HG03469 (cell line): Measurements from ENCODE around the gene MOCOS.

Experiments
- ATAC-seq: cut with Tn5 transposase; IDR thresholded peaks from one replicate; pipeline ENCODE4 v1.9.1; 2021; ENCODE audit warnings: mild to moderate bottlenecking, moderate library complexity, moderate number of reproducible peaks; ENCODE audit not compliant: unreplicated experiment

The MOCOS gene

DNA sequence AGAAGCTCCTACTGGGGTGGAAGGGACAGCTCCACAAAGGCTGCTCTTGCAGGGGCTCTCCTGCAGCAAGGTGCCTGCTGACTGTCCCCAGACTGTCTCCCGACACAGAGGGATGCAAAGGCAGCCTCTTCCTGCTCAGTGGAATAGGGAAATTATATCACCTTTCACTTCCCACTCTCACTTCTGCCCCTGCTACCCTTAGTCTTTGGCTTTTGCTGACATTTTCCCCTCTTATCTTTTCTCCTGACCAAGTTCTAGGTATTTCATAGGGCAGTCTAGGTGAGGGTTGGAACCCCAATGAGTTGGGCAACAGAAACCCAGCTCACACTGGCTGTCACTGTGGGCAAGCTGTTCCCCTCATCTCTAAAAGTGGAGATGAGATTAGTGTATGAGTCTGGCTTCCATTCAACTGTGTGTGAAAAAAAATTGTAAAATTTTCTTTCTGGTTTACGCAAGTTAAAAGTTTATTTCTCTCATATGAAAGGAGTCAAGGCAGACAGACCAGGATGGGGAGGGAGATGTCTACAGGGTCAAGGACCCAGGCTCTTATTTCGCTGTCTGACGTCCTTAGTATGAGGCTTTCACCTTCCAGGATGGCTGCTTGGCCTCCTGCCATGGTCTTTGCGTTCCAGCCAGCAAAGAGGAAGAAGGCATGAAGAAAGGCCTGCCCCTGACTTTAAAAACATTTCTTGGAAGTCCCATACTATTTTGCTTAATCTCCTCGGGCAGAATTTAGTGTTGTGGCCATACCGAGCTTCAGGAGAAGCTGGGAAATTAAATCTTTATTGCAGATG, 7.5 kb upstream of the MOCOS start:
- no peak for ATAC-seq

DNA sequence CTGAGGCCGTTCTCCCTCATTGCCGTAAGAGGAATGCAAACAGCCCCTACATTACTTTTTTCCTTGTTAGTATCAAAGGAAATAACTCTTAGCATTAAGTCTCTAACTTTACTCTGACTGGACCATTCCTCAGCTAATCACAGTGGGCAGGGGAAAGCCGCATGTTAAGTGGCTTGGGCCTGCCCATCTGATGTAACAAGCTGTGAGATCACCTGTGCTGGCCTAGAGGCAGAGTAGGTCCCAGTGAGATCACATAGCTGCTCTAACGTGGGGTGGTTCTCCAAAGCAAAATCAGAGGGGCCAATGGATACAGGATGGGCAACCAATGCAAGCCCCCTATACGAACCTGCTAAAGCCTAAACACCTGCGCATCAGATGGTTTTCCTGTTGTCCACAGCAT, 5.9 kb upstream of the MOCOS start:
- no peak for ATAC-seq

DNA sequence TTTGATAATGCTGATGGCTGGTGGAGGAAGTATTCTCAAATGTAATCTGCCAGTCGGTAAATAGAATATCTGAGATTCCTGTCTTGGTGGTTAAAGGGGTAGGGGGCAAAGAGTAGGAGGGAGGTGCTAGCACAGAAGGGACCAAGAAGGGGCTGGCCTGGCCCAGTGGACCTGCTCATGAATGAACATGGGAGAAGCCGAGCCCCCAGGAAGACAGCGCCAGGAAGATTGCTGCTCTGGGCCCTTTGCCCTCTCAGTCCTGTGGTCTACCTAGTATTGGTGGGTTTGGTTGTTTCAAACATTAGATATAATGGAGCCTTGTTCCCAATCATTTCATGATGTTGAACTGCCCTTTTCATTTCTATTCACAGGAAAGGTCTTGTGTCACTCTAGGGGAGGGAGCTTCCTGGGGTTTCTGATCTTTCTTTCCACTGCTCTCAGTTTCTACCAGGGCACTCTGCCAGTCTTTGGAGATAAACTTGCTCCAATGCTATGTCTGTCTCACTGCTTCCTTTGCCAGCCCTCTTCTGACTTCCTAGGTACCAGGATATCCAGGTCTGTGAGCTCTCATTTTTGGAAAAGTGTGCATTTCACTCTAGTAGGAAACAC, 5.3 kb upstream of the MOCOS start:
- no peak for ATAC-seq

DNA sequence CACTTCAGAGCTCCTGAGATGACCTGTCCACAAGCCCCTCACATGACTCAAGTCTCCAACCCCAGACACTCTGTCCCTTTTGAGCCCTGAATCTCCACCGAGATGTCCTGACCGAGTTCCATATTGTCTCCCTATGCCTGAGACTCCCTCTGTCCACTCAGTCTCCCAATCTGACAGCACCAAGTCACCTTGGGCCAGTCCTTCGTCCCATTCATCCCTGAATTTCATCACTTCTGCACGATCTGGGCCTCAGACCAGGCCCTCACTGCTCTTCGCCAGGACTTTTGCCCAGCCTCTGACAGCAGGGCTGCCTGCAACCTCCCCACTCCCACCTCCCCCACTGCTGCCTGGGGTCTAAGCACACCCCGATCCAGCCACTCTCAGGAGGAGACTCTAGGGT, 4.3 kb upstream of the MOCOS start:
- no peak for ATAC-seq

DNA sequence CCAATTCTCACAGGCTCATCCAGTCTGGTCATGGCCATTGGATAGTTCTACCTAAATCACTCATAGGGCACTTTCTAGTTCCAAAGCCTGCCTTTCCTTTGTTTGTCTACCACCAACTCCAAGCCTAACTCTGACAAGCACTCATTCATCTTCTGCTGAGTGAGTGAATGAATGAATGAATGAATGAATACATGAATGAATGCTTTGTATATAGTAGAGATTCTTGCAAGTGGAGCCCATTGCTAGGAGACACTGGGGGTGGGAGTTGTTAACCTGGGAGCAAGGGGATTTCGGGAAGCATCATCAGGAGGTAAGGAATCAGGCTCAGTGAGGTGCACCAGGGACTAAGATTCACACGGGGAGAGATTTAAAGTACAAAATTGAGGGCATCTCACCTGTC, 3.3 kb upstream of the MOCOS start:
- no peak for ATAC-seq

DNA sequence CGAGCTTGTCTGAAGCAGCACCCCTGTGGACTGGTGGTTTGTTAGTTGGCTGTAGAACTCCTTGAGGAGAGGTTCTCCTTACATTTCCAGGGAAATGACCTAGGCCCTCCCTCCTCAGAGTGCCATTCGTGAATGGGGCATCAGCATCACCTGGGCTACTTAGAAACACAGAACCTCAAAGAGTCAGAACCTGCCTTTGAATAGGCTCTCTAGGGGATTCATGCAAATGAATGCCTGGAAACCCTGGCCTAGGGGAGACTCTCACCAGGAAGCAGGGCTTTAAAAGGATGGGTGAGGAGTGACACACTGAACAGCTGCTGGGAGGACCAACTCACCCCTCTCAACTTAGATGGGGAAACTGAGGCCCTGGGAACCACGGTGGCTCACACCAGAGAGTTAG, 2.1 kb upstream of the MOCOS start:
- no peak for ATAC-seq

DNA sequence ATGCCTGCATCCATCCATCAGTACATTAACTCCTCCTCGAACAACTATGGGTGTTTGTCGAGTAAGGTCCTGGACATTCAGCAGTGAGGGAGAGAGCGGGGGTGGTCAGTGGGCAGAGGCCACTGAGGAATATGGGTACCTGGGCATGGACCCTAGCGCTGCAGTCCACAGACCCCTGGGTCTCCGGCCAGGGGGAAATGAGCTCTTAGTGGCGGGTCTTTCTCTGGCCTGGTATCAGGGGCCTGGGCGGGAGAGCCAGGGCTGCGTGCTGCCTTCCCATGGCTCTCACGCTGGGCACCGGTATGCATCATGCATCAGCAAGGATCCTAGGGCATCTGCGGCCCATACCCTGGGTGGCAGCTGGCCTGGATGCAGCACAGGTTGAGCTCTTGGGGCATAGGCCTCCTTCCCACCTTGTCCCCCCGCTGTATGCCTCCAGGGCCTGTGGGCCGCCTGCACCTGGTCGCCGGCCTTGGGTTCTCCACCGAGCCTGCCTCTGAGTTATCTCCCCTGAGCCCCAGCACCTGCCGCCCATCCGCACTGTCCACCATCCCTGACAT, 1.3 kb upstream of the MOCOS start:
- ATAC-seq: no peak

DNA sequence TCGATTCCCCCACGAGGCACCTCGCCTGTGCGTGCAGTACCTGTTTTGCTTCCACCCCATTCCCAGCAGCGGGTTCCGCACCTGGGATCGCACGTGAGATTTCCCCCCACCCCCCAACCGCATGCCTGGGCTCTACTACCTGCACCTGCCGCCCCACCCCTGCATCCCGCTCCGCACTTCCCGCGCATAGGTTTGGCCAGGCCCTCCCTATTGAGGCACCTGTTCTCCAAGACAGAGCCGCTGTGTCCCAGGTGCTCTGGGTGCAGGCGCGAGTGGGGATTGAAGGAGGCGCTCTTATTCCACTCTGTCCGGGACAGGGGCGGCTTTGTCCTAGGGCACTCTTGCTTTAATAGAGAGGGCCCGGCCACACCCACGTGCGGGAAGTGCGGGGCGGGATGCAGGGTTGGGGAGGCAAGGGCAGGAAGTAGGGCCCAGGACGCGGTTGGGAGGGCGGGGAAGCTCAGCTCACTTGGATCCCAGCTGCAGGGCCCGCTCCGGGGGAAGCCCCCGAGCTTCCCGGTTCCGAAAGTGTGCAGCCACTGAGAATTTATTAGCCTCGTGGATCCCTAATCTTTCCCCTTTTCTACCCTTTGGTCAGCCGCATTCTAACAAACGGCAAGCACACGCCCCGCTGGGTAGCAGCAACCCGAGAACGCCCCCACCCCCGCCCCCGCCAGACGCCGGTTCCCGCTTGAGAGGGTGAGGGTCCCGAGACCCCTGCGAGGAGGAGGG, 670 bp upstream of the MOCOS start:
- ATAC-seq: no peak

DNA sequence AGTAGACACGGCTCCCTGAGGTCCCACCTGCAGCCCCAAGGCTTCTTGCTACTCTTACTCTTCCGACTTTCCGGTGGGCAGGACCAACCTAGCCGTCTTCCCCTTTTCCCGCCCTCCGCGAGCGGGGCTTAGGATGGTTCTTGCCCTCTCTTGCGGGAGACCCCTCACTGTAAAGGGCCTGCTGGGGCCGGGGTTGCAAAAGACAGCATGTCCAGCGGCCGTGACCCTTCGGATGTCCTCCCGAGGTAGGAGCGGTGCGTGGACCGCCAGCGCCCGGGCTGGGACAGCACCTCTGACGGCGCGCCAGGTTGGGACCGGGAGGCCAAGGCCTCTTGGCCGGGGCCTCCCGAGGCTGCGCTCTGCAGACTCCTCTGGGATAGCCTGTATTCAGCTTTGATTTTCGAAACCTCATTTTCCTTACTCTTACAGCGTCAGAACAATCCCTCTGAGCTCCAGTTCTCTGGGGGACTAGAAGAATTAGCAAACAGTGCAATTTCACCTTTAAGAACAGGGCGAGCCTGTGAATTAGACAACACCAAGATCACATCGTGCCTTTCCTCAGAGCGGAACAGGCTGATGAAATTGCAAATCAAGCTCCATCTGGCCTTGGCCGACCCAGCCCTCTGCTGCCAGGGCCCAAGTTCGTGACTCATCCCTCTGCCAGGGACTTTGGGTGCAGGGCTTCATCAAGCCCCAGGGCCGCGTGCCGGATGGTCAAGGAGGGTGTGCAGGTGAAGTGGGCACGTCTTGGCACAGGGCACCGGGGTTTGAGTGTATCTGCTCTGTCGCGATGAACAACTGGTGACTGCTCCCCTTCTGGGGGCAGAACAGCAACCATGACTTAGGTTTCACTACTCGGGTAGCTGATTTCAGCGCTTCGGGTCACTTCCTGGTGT, 777 bp downstream of the MOCOS start:
- no peak for ATAC-seq

DNA sequence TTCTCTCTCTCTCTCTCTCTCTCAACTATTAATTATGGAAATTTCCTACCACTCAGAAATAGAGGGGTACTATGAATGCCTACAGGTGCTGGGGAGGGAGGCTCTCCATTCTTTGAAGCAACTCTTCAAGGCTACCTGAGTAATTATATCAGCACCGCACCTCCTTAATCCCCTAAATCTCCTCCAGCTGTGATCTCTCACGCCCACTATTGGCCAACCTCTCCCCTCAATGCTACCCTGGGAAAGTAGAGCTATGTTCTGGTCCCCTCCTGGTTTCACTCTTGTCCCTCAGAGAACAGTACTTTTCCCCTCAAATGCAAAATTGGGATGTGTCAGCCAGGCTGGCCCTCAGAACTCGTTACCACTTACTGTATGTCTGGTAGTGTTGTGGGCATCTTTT, 1.6 kb downstream of the MOCOS start:
- ATAC-seq: no peak

DNA sequence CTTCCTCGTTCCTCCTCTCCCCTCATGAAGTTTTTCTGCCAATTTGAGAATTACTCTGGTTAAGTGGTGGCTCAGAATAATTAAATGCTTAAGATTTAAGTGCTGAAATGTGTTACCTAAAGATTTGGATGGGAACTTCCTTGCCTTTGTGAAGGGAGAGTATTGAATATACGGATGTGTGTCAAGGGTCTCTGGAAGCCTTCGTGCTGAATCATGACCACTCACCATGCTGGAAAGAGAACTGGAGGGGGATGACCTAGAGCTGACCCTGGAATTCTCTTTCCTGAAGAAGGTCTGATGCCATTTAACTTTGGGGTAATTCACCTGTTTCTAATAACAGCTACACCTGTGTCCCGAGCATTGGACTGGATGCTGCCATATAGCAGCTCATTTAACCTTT, 2.2 kb downstream of the MOCOS start:
- ATAC-seq: no peak

DNA sequence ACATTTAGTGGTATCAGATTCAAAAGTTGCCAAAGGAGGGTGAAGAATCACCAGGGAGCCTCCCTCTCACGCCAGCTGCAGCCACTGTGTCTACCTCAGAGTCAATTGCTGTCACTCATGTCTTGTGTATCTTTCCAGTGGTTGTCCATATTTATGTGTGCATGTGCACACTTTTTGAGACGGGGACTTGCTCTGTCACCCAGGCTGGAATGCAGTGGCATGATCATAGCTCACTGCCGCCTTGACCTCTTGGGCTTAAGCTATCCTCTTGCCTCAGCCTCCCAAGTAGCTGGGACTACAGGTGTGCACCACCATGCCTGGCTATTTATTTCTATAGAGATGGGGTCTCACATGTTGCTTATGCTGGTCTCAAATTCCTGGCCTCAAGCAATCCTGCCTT, 4.0 kb downstream of the MOCOS start:
- ATAC-seq: no peak

DNA sequence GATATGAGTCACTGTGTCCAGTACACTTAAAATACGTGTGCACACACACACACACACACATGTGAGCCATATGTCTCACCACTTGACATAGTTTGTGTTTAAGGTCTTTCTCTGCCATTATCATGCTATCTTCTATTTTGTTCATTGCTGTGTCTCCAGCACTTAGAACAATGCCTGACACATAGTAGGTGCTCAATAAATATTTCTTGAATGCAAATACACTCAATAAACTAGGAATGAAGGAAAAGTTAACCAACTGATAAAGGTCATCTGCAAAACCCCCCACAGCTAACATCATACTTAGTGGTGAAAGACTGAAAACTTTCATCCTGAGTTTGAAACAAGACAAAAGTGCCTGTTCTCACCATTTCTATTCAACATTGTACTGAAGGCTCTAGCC, 4.4 kb downstream of the MOCOS start:
- no peak for ATAC-seq

DNA sequence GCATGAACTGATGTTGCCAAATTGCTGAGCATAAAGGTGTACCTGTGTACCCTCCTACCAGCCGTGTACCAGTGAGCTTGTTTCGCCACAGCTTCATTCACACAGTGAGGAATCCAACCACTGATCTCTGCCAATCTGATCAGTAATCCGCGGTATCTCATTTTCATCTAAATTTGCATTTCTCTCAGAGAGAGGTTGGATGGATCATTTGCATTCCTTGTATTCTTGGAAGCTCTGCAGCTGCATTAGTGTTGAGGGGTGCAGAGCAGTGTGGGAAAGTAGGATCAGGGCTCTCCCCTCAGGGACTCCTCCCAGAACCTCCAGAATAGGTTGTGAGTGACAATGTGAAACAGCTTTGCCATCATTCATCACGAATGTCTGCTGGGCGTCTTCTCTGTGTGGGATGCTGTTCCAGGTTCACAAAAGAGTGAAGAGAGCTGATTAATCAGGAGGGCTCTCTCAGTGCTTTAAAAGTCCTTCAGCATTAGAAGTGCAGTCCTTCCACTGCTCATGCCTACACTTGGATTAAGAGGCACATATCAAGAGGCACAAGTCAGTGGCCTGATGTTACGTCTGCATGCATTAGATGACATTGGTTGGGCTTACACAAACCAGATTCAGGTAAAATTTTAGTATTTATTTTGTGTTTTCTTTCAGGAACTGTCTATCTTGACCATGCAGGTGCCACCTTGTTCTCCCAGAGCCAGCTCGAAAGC, 7.5 kb downstream of the MOCOS start:
- no peak for ATAC-seq

DNA sequence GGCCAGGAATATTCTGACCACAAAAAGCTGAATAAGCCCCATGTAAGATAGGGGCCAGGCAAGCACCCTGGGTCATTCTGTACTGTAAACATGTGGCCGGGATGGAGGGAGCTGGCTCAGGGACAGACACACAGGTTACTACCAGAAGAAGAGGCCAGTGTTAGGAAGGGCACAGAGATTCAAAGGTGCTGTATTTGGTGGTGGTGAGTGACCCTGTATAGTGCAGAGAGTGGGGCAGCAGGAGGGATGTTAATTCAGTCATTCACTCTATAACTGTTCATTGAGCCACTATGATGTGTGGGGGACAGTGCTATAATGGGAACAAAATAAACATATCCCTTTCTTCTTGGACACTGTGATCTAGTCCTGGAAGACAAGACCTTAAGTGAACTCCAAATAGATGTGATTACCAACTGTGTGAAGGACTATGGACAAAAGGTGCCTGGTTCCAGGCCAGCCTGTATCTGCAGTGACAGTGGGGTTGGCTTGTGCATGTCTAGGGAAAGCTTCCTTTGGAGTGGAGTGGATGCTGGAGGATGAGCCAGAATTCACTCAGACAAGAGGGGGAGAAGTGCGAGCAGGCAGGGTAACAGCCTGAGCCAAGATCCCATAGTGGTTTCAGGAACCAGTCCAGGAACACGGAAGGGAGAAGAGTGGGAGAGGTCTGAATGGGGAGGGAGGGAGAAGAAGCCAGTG, 8.3 kb downstream of the MOCOS start:
- ATAC-seq: no peak

DNA sequence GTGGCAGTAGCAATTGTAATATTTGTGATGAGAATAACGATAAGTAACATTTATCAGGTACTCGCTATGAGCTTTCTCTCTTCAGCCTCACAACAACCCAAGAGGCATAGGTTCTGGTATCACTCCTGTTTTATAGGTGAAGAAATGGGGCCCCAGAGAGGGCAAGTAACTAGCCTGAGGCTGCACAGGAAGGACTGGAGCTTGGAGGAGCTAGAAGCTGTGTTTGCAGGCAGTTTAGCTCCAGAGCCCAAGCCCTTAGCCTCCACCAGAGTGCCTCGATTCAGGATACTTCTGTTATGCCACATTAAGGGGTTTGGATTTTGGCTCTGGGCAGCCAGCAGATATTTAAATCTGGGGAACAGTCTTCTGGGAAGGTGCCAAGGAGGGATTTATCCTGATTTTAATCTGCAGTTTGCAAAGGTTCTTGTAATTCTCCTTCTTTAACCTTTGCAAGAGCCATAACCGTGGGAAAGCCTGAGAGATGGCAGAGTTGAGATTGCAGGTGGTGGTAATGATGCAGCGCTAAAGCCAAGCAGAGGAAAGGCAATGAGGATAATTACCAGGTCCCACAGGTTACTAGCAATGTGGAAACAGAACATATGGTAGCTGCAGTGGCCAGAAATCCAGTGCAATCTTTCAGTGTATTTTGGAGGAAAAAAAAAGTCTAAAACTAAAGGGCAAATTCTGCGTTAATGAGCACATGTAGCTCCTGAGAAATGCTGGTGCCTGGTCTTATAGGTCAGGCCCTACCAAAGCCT, 9.1 kb downstream of the MOCOS start:
- no peak for ATAC-seq

DNA sequence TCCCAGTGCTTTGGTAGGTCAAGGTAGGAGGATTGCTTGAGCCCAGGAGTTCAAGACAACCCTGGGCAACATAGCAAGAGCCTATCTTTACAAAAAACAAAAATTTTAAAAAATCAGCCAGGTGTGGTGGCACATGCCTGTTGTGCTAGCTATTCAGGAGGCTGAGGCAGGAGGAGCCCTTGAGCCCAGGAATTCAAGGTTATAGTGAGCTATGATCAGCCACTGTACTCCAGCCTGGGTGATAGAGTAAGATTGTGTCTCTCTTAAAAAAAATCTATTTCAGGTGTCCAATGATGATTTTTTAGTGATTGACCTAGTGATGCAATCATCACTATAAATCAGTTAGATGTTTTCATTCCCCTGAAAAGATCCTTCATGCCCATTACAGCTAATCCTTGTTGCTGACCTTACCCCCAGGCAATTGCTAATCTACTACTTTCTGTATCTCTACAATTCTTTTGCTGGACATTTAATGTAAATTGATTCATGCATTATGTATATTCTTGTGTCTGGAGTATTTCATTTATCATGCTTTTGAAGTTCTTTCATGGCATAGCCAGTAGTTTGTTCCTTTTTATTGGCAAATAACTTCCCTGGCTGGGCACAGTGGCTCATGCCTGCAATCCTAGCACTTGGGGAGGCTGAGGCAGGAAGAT, 10.3 kb downstream of the MOCOS start:
- no peak for ATAC-seq

DNA sequence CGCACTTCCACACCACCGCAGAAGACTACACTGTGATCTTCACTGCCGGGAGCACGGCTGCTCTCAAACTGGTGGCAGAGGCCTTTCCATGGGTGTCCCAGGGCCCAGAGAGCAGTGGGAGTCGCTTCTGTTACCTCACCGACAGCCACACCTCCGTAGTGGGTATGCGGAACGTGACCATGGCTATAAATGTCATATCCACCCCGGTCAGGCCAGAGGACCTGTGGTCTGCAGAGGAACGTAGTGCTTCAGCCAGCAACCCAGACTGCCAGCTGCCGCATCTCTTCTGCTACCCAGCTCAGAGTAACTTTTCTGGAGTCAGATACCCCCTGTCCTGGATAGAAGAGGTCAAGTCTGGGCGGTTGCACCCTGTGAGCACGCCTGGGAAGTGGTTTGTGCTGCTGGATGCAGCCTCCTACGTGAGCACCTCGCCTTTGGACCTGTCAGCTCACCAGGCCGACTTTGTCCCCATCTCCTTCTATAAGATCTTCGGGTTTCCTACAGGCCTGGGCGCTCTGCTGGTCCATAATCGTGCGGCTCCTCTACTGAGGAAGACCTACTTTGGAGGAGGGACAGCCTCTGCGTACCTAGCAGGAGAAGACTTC, 12.5 kb downstream of the MOCOS start:
- ATAC-seq: no peak
